Activated gamma-delta T cell treated with Interleukin-2 at 50 U/mL for 16 hours (primary cell): ENCODE data around the gene SPOCD1.

Source experiments
- DNase-seq: peaks from one replicate; pipeline ENCODE4 v3.0.0-alpha.2; 2020

Gene SPOCD1

DNA sequence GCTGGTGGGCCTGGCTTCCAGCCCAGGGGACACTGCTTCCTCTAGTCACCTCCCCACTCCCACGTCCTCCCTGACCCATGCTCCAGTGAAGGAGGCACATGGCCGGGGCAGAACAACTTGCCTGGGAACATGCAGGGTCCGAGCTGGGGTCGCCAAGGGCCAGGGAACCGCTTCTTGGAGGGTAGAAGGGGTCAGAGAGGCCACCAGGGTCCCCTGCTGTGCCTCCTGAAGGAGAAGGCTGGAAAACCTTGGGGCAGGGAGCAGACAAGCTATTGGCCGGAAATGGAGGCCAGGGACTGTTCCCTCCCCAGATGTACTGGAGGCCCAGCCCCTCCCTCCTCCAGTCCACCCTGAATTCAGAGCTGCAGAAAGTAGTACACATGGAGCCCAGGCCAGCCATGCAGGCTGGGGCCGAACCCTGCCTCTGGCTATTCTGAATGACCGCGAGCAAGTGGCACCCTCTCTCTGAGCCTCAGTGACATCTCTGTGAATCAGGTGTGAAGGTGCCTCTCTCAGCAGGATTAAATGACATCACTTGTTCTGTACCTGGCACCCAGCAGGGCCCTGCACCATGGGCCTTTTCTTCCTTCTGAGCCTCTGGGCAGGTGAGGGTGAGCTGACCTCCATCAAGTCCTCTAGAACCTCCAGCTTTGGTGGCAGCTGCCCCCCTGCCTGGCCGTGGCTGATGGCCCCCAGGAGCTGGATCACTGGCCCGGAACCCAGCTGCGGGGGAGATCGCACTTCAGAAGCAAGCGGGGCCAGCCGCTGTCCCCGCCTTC lies 15.7 kb downstream of the SPOCD1 start:
- no peak for DNase-seq

- DNase-seq: no peak
These were observed 16.5 kb downstream of the SPOCD1 start for GRCh38 chr1:31799196-31799894.

DNA sequence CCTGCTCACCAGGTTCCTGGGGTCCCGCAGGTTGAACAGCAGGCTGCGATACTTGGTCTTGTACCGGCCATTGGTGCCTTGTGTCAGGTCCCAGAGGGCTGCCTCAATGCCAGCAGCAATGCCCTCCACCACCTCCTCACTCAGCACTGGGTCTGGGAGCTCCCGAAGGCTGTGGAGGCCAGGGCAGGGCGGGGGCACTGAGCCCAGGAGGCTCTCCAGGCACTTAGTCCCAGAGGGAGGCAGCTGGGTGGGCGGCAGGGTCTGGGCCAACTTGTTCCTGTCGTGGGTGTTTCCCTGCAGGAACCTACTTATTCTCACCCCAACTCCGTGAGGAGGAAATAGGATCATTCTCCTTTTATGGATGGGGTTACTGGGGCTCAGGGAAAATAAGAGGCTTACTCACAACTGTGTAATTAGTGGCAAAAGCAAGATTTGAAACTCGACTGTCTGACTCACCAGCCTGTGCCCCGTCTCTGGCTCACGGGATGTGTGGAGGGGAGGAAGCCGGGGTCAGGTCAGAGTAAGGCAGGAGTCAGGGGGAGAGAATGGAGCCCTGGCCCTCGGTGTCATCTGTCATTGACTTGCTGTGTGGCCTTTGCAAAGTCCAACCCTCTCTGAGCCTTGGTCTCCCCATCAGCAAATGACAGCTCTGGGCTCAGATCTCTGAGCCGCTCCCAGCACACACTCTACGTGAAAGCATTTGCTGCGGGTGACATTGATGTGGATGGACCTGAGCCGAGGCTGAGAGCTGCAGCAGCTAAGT lies 17.2 kb downstream of the SPOCD1 start:
- no peak for DNase-seq

GRCh38 chr1:31798086-31798432 lies 17.8 kb downstream of the SPOCD1 start:
- DNase-seq: no peak

DNA sequence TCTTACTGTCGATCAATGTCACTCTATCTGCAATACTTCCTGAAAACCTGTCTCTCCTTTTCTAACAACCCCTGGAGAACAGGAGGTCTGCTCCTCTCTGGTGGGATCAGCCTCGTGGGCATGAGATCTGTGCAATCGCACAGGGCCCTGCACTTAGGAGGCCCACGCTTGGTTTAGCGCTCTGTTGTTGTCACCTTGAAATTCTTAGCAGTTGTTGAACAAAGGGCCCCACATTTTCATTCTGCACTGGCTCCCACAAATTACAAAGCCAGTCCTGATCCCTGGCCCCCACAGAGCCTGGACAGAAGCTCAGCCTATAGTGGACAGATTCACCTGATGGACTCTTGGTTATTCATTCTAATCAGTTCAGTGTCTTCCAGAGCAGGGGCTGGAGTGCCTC lies 18.6 kb downstream of the SPOCD1 start:
- DNase-seq: no peak

DNA sequence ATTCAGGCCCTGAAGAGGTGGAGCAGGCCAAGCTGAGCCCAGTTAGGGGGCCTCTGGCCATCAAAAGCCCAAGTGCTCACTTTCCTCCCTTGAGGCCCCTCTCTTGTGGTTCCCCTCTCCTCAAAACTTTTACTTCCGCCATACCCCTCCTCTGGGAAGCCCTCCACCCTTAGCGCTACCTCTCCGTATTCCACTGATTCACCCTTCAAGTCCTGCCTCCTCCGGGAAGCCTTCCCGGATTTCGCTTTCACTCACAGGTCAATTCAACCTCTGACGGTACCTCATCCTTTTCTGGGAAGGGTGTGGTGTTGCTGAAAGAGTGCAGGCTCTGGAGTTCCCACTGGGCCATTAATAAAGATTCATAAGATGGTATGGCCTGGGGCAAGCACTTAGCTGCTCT lies 19.1 kb downstream of the SPOCD1 start:
- DNase-seq: no peak

DNA sequence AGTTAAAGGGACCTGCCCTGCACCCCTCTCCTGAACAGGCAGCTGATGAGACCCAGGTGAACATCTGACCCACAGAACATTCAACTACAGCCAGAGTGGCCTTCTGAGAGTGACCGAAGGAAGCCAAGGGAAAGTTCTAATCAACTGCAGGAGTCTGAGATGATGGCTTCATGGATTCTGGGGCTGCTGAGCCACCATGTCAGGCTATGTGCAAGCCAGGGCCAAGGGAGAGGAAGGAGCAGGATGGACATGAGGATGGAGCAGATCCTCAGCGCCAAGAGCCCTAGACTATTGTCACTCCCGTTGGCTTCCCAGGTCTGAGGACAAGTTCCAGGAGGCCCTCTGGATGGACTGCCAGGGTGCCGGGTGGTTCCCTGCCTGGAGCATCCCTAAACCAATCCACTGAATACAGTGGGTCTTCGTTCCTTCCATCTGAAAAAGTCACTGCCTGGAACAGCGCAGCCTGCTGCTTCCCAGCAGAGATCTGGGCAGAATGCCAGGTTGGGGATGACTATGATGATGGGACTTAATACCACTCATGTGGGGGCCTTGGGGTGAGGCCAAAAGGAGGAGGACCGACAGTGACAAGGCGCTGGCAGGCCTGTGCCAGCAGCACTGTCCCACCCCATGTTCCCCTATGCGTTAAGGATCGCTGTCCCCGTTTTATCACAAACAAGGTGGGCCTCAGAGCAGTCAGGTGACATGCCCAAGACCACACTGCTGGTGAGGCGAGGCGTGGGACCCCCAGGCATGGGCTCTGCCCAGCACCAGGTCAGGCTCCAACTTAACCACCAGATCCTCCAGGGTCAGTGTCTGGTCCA lies 19.8 kb downstream of the SPOCD1 start:
- DNase-seq: no peak

DNA sequence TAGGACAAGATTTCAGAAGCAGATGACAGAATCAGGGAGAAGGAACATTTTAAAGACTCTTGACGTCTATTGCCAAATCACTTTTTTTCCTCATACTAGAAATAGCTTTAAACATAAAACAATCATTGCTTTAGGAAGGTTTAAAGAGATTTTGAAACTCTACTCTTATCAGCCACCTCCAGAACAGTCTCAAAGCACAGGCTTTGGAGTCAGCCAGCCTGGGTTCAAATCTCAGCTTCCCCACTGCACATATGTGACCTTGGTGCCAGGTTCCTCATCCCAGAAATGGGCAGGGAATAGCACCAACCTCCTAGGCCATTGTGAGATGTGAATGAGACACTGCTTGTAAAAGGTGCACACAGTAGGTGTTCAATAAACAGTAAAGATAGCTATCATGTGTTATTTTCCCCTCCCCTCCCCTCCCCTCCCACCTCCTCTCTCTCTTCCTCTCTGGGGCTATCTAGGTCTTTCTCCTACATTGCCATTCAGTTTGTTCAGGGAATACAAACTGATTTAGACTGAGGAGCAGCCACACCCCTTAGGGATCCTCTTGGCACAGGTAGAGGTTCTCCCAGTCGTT lies 20.6 kb downstream of the SPOCD1 start:
- no peak for DNase-seq

DNA sequence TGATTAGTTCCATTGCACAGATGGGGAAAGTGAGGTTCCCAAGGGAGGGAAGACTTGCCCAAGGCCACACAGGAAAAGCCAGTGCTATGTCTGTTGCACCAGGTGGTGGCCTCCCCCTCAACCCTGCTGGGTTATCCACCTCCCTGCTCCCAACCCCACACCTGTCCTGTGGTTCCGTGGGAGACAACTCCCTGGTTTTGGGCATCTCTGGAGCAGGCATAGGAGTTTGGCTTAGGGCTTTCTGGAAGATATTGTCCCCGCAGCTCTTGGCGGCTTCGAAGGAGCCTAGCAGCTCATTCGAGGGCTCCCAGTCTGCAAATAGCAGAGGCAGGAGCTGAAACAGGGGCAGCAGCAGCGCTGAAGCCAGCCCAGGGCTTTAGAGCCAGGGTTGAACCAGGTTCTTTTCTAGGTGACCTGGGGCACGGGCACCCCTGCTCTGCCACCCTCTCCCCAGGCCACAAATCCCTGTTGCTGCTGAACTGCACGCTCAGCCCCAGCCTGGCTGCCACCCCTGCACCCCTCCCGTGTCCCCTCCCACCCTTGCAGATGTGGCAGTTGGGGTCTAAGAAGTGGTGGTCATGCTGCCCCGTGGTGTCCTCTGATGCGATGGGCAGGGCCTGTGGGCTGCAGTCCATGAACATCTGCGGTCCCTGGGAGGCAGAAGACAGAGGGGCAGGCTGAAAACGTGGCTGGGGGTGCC lies 22.1 kb downstream of the SPOCD1 start:
- no peak for DNase-seq

DNA sequence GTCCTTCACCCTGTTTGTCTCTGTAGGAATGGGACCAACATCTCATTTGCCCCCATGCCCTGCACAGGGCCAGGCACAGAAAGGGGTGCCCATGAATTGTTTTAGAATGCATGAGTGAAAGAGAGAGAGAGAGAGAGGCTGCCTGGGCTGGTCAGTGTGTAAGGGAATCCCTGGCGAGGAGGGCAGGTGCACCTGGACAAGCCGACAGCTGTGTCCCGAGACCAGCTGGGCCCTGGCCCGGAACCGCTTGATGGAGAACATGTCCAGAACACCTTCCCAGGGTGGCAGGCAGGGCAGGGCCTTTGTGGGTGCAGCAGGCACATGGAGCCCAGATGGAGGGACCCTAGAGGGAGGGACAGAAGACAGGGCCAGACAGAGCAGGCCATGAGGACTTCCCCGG lies 22.7 kb downstream of the SPOCD1 start:
- no peak for DNase-seq

DNA sequence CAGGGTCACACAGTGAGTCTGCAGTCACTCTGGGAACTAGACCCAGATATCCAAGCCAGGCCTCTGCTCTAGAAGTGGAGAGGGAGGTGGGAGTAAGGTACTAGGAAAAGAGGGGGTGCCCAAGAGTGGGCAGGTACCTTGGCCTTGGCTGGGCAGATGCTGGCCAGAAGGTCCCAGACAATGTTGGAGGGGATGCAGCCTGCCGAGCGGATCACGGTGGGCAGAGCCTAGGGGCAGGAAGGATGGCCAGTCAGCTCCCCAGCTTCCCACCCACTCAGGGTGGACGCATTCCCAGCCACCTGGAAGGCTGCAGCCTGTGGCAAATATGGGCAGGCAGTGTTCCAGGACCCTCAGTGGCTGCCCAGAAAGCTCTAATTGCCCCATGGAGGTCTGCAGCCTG lies 23.3 kb downstream of the SPOCD1 start:
- DNase-seq: no peak

GRCh38 chr1:31792116-31792515 lies 23.7 kb downstream of the SPOCD1 start:
- DNase-seq: no peak

DNA sequence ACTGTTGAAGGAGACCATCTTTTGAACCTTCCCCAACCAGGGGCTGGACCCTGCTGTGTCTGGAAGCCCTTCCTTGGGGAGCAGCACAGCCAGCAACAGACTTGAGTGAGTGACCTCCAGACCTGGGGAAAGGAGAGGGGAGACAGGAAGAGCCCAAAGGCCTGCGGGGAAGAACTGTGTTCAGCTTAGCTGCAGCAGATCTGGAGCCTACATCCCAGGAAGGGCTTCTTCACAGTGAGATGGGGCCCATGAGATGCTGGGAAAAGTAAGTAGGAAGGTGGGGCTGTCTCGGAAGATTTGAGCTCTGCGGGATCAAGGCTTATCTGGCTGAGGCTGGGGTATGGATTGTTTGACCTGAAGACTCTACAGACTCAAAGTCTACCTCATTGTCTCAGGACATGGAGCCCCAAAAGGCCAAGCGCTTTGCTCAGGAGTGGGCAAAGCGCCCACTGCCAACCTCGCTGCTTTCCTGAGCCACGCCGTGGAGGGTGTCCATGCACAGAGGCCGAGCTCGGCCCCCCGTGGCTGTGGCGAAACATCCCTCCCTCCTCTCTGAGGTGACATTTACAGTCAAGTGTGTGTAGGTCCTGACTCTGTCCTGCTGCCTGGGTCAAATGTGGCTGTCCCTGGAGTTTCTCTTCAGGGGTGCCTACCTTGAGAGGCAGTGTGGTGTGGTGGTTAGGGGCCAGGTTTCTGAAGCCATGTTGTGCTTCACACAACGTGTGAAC lies 24.5 kb downstream of the SPOCD1 start:
- DNase-seq: no peak

DNA sequence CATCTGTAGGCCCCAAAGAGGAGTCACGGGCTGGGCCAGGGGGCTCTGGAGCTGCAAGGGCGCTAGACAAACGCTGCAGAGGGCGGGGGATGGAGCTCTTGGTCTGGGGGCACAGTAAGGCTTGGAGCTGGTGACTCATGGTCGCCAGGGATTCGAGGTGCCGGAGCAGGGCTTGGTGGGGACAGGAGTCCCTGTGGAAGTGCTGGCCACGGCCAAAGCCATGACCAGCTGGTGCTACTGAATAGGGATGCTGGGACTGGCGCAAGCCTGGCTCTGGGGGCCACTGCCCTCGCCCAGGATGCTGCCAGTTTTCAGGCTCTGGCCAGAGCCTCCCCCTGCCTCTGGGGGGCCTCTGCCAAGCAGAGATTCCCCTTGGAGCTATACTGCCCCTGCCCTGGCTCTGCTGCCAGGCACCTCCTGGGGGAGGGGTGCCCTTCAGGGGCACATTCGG lies 25.2 kb downstream of the SPOCD1 start:
- DNase-seq: no peak

- DNase-seq: no peak
These were observed 25.7 kb downstream of the SPOCD1 start for GRCh38 chr1:31790140-31790539.

DNA sequence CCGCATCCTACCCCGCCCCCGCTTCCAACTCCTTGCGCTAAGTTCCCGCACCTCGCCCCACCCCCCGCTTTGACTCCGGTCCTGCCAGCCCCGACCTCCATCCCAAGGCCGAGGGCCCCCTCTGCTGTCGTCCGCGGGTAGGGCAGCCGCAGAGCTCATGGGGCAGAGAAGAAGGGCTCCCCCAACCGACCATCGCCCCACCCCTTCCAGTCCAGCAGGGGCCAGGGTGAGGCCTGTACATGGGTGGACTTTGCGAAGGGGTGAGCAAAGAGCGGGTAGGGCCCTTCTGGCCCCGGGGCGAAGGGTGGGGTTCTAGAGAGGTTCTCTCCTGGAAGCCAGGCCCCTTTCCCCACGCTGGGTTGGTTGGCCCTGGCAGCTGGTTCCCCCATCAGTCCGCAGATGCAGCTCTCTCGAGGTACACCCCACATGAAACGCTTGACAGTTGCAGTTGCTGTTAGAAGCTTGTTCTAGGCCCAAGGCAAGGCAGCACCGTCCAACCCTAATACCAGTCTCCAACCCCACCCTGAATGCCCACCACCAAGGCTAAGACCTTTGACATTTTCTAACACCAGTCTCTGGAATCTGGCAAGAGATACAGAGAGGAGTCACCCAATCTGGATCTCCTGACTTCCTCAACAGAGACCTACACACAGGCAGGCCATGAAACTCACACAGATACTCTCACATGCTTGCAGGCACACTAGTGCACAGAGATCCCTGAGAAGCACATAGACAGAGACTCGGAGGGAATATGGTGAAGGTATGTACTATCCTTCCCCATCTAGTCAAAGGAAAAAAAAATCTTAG lies 26.4 kb downstream of the SPOCD1 start:
- DNase-seq: peak; percentile 98

- DNase-seq: peak; percentile 10
These were observed 27.0 kb downstream of the SPOCD1 start for GRCh38 chr1:31788825-31789256.

- DNase-seq: peak; percentile 83
These were observed 27.5 kb downstream of the SPOCD1 start for GRCh38 chr1:31788138-31788824.

DNA sequence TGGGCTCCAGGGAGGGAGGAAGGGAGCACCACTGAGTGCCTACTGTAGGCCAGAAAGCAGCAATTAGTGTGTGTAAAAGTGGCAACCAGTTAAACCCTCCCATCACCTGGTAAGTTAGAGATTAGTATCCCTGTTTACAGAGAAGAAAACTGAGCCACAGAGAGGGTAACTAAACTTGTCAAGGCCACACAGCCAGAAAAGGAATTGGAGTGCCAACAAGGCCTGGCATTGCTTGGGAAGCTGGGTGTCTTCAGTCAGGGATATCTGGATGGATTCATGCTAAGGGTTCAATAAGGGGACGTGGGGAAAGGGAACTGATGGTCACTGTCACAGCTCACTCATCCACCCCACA lies 28.1 kb downstream of the SPOCD1 start:
- no peak for DNase-seq

GRCh38 chr1:31787261-31787660 lies 28.6 kb downstream of the SPOCD1 start:
- DNase-seq: no peak
